ENCODE data around the gene ANKRD11.
"Not testable (repeated sequence)": the region's sequence is repeated elsewhere in the genome, so short reads cannot be mapped to it uniquely, and the experiment has no call there.

The ANKRD11 gene

DNA sequence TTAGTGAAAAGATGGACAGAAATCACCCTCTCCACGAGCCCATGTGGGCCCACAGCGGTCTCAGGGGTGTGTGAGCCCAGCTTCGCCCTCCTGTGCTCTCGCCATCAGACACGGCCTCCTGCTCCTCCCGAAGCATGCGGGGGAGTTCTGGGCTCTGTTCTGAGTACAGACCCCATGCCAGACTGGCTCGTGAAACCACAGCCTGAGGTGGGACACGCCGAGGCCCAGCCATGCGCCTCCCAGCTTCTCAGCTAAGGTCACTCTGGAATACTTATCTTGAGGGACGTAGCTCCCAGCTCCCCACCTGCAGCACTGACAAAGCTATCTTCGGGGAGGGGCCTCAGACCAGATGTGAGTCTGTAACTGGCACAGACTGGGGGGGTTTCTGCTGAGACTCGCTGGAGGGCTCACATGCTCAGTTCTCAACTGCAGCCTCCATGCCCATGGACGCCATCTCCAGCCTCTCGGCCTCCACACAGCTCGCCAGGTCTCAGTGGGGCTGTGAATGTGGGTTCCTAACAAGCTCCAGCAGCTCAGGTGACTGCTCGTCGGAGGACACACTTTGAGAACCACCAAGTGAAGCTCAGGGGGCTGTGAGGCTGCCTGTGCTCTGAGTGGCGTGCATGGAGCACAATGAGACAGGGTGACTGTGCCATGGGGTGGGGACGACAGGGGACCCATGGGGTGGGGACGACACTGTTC lies 177.6 kb downstream of the ANKRD11 start:
- no peak for DNase-seq (ENCODE audit: low read depth)
- TF ChIP-seq, protein P1, sequence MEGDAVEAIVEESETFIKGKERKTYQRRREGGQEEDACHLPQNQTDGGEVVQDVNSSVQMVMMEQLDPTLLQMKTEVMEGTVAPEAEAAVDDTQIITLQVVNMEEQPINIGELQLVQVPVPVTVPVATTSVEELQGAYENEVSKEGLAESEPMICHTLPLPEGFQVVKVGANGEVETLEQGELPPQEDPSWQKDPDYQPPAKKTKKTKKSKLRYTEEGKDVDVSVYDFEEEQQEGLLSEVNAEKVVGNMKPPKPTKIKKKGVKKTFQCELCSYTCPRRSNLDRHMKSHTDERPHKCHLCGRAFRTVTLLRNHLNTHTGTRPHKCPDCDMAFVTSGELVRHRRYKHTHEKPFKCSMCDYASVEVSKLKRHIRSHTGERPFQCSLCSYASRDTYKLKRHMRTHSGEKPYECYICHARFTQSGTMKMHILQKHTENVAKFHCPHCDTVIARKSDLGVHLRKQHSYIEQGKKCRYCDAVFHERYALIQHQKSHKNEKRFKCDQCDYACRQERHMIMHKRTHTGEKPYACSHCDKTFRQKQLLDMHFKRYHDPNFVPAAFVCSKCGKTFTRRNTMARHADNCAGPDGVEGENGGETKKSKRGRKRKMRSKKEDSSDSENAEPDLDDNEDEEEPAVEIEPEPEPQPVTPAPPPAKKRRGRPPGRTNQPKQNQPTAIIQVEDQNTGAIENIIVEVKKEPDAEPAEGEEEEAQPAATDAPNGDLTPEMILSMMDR (IDR thresholded peaks at IDR 0.05; ENCODE audit: control insufficient read depth, insufficient read depth, low read depth, low read length, missing control alignments) = no peak
- no peak overlapping the region for H3K4me3 ChIP-seq (ENCODE audit: control insufficient read depth, low read depth, low read length)

DNA sequence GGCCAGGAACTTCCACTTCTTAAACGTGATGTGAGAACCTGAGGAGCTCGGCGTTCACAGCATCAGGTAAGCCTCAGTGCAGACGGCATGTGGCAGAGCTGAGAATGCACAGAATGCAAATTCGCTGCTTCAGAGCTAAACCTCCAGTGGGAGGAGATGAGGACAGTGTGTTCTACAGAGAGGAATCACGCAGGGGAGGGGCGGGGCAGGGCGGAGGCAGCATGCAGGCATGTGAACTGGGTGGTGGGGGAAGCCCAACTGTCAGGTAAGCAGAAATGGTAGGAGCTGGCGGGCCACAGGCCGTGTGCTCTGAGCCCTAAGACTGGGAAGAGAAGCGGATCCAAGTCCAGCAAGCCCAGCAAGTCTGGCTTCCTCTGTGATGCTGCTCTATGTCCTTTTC lies 178.2 kb downstream of the ANKRD11 start:
- TF ChIP-seq, protein P1 (IDR thresholded peaks at IDR 0.05; ENCODE audit: control insufficient read depth, insufficient read depth, low read depth, low read length, missing control alignments) = no peak
- no peak overlapping the region for H3K4me3 ChIP-seq (ENCODE audit: control insufficient read depth, low read depth, low read length)
- no peak for DNase-seq (ENCODE audit: low read depth)

DNA sequence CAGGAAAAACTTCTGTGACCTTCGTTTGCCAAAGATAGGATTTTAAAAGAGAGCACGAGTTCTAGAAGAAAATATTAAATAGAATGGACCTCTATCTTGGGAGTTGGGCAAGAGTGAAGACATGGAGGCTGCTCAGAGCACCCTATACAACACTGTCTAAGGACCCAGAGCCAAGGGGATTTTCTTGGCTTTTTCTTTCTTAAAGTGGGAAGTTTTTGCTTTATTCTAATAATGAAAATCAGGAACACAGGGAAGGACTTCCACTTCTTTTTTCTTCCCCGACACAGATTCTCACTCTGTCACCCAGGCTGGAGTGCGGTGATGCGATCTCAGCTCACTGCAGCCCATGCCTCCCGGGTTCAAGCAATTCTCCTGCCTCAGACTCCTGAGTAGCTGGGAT lies 178.7 kb downstream of the ANKRD11 start:
- TF ChIP-seq, protein P1 (IDR thresholded peaks at IDR 0.05; ENCODE audit: control insufficient read depth, insufficient read depth, low read depth, low read length, missing control alignments) = no peak
- H3K4me3 ChIP-seq (ENCODE audit: control insufficient read depth, low read depth, low read length) = no peak overlapping the region
- DNase-seq (ENCODE audit: low read depth) = no peak

DNA sequence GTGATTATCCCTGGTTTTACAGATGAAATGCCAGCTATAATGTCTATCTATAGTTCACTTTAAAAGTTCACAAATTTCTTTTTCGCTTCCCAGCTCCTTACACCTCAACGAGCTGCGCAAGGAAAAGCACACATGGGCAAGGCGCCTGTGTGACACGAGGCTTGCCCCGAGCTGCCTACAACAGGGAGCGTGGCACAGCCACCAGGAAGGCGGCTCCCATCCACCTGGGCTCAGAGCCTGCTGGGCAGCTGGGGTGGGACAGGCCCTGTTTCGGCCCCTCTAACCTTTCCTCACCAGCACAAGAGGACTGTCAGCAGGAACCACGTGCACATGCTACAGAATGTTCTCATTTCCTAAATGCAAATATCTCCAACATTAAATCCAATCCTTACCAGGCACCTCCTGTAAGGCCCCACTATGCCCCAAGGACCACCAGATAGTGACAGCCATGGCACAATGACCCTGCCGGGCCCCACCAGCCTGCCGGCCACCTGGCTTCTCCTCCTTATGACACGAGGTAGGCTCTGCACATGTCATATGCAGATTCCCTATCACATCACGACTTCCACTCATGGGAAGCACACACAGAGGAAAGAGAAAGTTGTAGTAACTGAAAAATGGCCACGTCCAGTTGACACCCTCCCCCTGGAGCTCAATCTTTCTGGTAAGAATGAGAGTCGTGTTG lies 180.8 kb downstream of the ANKRD11 start:
- DNase-seq (ENCODE audit: low read depth) = no peak
- H3K4me3 ChIP-seq (ENCODE audit: control insufficient read depth, low read depth, low read length) = no peak overlapping the region
- TF ChIP-seq, protein P1 (IDR thresholded peaks at IDR 0.05; ENCODE audit: control insufficient read depth, insufficient read depth, low read depth, low read length, missing control alignments) = no peak

DNA sequence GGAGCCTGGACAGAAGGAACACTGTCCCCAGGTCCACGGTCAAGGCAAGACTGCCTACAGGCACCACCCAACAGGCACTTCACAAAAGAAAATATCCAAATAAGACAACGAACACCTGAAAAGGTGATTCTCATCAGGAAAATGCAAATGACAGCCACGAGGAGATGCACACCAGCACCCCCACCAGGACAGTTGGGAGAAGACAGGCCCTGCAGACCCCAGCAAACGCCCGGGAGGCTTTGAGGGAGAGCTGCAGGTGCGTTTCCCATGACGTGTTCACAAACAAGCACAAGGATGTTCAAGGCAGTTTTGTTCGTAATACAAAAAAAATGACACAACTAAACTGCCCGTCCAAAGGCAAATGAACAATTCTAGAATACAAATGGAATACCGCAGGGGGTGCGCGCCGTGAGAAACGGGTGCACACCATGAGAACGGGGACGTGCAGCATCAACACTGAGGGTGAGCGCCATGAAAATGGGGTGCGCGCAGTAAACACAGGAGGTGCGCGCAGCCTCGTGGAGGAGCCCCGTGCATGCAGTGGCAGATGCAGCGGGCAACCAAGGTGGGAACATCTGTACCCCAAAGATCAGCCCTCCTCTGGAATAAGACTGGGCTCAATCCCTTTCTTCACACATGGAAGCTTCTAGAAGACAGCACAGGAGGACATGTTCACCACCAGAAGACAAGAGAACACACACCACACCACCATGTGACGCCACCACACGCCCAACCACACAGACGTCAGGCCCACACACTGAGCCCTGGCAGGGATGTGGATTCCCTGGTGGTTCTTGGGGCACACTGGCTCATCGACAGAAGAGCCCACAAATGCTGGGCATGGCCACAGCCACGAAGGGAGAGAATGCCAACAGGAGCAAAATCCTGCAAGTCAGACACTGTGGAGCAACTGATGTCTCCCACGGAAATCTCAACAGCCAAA lies 181.7 kb downstream of the ANKRD11 start:
- no peak overlapping the region for H3K4me3 ChIP-seq (ENCODE audit: control insufficient read depth, low read depth, low read length)
- TF ChIP-seq, protein P1 (IDR thresholded peaks at IDR 0.05; ENCODE audit: control insufficient read depth, insufficient read depth, low read depth, low read length, missing control alignments) = peak; percentile 48
- no peak for DNase-seq (ENCODE audit: low read depth)

DNA sequence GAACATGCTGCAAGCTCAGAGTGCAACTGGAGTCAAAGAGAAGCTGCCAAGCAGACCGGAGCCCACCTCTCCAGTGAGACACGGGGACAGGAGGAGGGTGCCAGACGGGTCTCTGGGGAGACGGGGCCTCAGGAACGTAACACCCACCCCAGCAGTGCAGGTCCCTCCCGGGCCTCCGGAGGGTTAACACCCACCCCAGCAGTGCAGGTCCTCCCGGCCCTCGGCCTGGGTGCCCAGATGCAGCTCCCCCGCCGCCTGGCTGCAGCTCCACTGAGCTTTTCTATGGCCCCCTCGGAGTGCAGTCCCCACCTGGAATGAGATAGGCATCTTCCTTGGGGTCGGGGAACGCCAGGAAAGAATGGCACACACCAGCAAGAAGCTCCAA lies 182.9 kb downstream of the ANKRD11 start:
- no peak overlapping the region for H3K4me3 ChIP-seq (ENCODE audit: control insufficient read depth, low read depth, low read length)
- TF ChIP-seq, protein P1 (IDR thresholded peaks at IDR 0.05; ENCODE audit: control insufficient read depth, insufficient read depth, low read depth, low read length, missing control alignments) = no peak
- no peak for DNase-seq (ENCODE audit: low read depth)

DNA sequence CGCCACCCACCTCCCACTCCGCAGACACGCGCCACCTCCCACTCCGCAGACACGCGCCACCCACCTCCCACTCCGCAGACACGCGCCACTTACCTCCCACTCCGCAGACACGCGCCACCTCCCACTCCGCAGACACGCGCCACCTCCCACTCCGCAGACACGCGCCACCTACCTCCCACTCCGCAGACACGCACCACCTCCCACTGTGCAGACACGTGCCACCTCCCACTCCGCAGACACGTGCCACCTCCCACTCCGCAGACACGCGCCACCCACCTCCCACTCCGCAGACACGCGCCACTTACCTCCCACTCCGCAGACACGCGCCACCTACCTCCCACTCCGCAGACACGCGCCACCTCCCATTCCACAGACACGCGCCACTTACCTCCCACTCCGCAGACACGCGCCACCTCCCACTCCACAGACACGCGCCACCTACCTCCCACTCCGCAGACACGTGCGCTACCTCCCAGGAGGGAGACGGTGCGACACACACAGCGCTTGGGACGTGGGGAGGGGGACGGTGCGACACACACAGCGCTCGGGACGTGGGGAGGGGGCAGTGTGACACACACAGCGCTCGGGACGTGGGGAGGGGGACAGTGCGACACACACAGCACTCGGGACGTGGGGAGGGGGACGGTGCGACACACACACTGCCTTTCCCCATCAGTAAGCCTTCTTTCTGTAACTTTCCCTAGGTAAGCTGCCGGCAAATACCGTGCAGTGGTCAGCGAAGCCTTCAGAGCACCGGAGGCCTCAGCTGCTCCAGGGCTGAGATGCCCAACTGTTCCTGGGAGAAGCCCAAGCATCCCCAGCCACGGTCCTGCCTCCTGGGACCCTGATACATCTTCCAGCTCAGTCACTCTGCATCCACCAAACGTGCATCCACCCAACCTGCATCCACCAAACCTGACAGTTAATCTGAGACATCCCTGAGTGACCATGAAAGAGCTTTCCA lies 183.6 kb downstream of the ANKRD11 start:
- DNase-seq (ENCODE audit: low read depth); H3K4me3 ChIP-seq (ENCODE audit: control insufficient read depth, low read depth, low read length): not testable (repeated sequence)

Data from AG09309 (cell line).